Activated gamma-delta T cell (primary cell): ENCODE results near the gene STARD3.
"Not testable (repeated sequence)": the region's sequence is repeated elsewhere in the genome, so short reads cannot be mapped to it uniquely, and the experiment has no call there.

Experiments
- DNase-seq: peaks from one replicate; lab custom pipeline; 2025; lab: John Stamatoyannopoulos, UW
- total RNA-seq, 2 donors: gene quantifications; one replicate each; lab custom pipeline; 2026; lab: John Stamatoyannopoulos, UW

STARD3 gene
- total RNA-seq, result 67.6 to 86.0 reads per million in 2 donors

- DNase-seq, result peak; percentile 83
These were observed at the start of gene STARD3 for GRCh38 chr17:39636927-39637736. Gene STARD3 (plus strand): TSS chr17:39637144. CDS start chr17:39653532, 16,388 bp downstream.

- DNase-seq, result not testable (repeated sequence)
These were observed 46.8 kb upstream of the STARD3 start for GRCh38 chr17:39590180-39590579.

GRCh38 chr17:39591958-39592954 is 44.7 kb upstream of the STARD3 start:
- no peak for DNase-seq

GRCh38 chr17:39593371-39593770 is 43.6 kb upstream of the STARD3 start:
- no peak for DNase-seq

GRCh38 chr17:39595294-39595693 is 41.6 kb upstream of the STARD3 start:
- DNase-seq, result no peak

- DNase-seq, result no peak
These were observed 40.9 kb upstream of the STARD3 start for GRCh38 chr17:39595928-39596510.

- no peak for DNase-seq
These were observed 40.2 kb upstream of the STARD3 start for GRCh38 chr17:39596543-39597267.

GRCh38 chr17:39597372-39598046 is 39.4 kb upstream of the STARD3 start:
- DNase-seq, result no peak

GRCh38 chr17:39598047-39598481 is 38.9 kb upstream of the STARD3 start:
- no peak for DNase-seq

- DNase-seq, result no peak
These were observed 38.3 kb upstream of the STARD3 start for GRCh38 chr17:39598630-39599003.

- no peak for DNase-seq
These were observed 37.8 kb upstream of the STARD3 start for GRCh38 chr17:39599004-39599664.

- DNase-seq, result no peak
These were observed 37.2 kb upstream of the STARD3 start for GRCh38 chr17:39599665-39600231.

GRCh38 chr17:39600288-39600996 is 36.5 kb upstream of the STARD3 start:
- DNase-seq, result no peak

GRCh38 chr17:39600997-39601597 is 35.8 kb upstream of the STARD3 start:
- DNase-seq, result no peak

- no peak for DNase-seq
These were observed 35.0 kb upstream of the STARD3 start for GRCh38 chr17:39601758-39602532.

- DNase-seq, result no peak
These were observed 34.2 kb upstream of the STARD3 start for GRCh38 chr17:39602533-39603303.

GRCh38 chr17:39603304-39604016 is 33.5 kb upstream of the STARD3 start:
- no peak for DNase-seq
